DOHH2 (cell line): ENCODE measurements around the gene FBXO42.

Source experiments
- H3F3A ChIP-seq: fragments of 200-600 bp; sonication (generic), shearing (Covaris generic); 2 replicates; pipeline ENCODE4 v1.6.0; 2016; ENCODE audit warnings: antibody characterized with exemption, mild to moderate bottlenecking; ENCODE audit not compliant: control insufficient read depth, insufficient read depth
- H3K27ac ChIP-seq: fragments of 200-600 bp; sonication (generic); 2 replicates; pipeline ENCODE4 v1.5.1; 2014; ENCODE audit warnings: low read depth, mild to moderate bottlenecking, low read length, moderate library complexity
- H3K27me3 ChIP-seq: fragments of 200-600 bp; sonication (generic); 2 replicates; pipeline ENCODE4 v1.6.1; 2014; ENCODE audit warnings: mild to moderate bottlenecking, low read length, mixed read lengths; ENCODE audit not compliant: control insufficient read depth
- H3K36me3 ChIP-seq: fragments of 200-600 bp; sonication (generic); 2 replicates; pipeline ENCODE4 v1.6.1; 2014; ENCODE audit warnings: mild to moderate bottlenecking, low read length, moderate library complexity, mixed read lengths; ENCODE audit not compliant: control insufficient read depth
- H3K4me1 ChIP-seq: fragments of 200-600 bp; sonication (generic); 2 replicates; pipeline ENCODE4 v1.6.1; 2014; ENCODE audit warnings: mild to moderate bottlenecking, low read length, mixed read lengths; ENCODE audit not compliant: control insufficient read depth
- H3K4me2 ChIP-seq: fragments of 200-600 bp; sonication (generic); 2 replicates; pipeline ENCODE4 v1.6.0; 2014; ENCODE audit warnings: mild to moderate bottlenecking, low read length, moderate library complexity
- H3K4me3 ChIP-seq: fragments of 200-600 bp; sonication (generic); 2 replicates; pipeline ENCODE4 v1.5.1; 2014; ENCODE audit warnings: mild to moderate bottlenecking, low read length, mixed read lengths
- H3K79me2 ChIP-seq: fragments of 200-600 bp; sonication (generic); 2 replicates; pipeline ENCODE4 v1.6.1; 2014; ENCODE audit warnings: mild to moderate bottlenecking, low read length, mixed read lengths; ENCODE audit not compliant: control insufficient read depth
- H3K9me2 ChIP-seq: fragments of 200-600 bp; sonication (generic); replicated peaks from 2 replicates; pipeline ENCODE4 v1.6.1; 2014; ENCODE audit warnings: mild to moderate bottlenecking, low read length, mixed read lengths; ENCODE audit not compliant: control insufficient read depth
- H3K9me3 ChIP-seq: fragments of 200-600 bp; sonication (generic); 2 replicates; pipeline ENCODE4 v1.6.1; 2014; ENCODE audit warnings: antibody characterized with exemption, low read length, mixed read lengths; ENCODE audit not compliant: control insufficient read depth, insufficient read depth
- H4K20me1 ChIP-seq: fragments of 200-600 bp; sonication (generic); 2 replicates; pipeline ENCODE4 v1.6.0; 2014; ENCODE audit warnings: low read depth, mild to moderate bottlenecking, antibody characterized with exemption, low read length, moderate library complexity; ENCODE audit not compliant: control insufficient read depth, insufficient read depth
- CTCF ChIP-seq: fragments of 200-600 bp; sonication (generic); IDR thresholded peaks from one replicate; pipeline ENCODE4 v1.5.1; 2014; ENCODE audit warnings: antibody characterized with exemption, mild to moderate bottlenecking, low read depth, low read length; ENCODE audit not compliant: poor library complexity, severe bottlenecking
- EZH2phosphoT487 ChIP-seq: fragments of 200-600 bp; sonication (generic); IDR thresholded peaks from 2 replicates; pipeline ENCODE4 v1.6.1; 2017; ENCODE audit warnings: borderline replicate concordance, mild to moderate bottlenecking, antibody characterized with exemption, low read length, moderate library complexity, mixed read lengths

The FBXO42 gene

GRCh38 chr1:16318555-16318954, 33.7 kb downstream of the FBXO42 start:
- Histone ChIP-seq H3K4me2 (no peak overlapping the region), H4K20me1 (no peaks in the 10 kb centered on the region), H3K9me2 (no peaks in the 10 kb centered on the region), H3K27ac (no peak overlapping the region), H3K9me3 (no peaks in the 10 kb centered on the region), H3K36me3 (peaks cover 21% of the 10 kb centered on the region), H3K4me3 (no peak overlapping the region), H3K27me3 (no peaks in the 10 kb centered on the region), H3K79me2 (peaks cover 49% of the 10 kb centered on the region), H3F3A (no peaks in the 10 kb centered on the region), H3K4me1 (peaks cover 2% of the 10 kb centered on the region; the same call in 1 of the 2 replicates)
- TF ChIP-seq EZH2phosphoT487, result no peak
- TF ChIP-seq CTCF, result no peak

- Histone ChIP-seq H3F3A (no peaks in the 10 kb centered on the region), H3K27me3 (no peaks in the 10 kb centered on the region), H3K36me3 (peaks cover 42% of the 10 kb centered on the region), H3K4me2 (no peak overlapping the region), H3K27ac (no peak overlapping the region), H3K9me2 (no peaks in the 10 kb centered on the region), H4K20me1 (no peaks in the 10 kb centered on the region), H3K4me3 (no peak overlapping the region), H3K4me1 (no peaks in the 10 kb centered on the region), H3K9me3 (no peaks in the 10 kb centered on the region), H3K79me2 (peaks cover 26% of the 10 kb centered on the region)
- TF ChIP-seq CTCF (no peak), EZH2phosphoT487 (no peak)
Measured at GRCh38 chr1:16315437-16315836, 36.8 kb downstream of the FBXO42 start.

- H3K9me2 ChIP-seq, result no peaks in the 10 kb centered on the region
- H4K20me1 ChIP-seq, result no peaks in the 10 kb centered on the region
- no peak overlapping the region for H3K4me3 ChIP-seq
- H3K4me1 ChIP-seq, result no peaks in the 10 kb centered on the region
- peaks cover 56% of the 10 kb centered on the region for H3K36me3 ChIP-seq
- no peaks in the 10 kb centered on the region for H3K9me3 ChIP-seq
- H3K27ac ChIP-seq, result no peak overlapping the region
- TF ChIP-seq EZH2phosphoT487 (no peak), CTCF (no peak)
- H3K4me2 ChIP-seq, result no peak overlapping the region
- no peaks in the 10 kb centered on the region for H3K79me2 ChIP-seq
- no peaks in the 10 kb centered on the region for H3F3A ChIP-seq
- no peaks in the 10 kb centered on the region for H3K27me3 ChIP-seq
Measured at GRCh38 chr1:16307222-16307621, 45.1 kb downstream of the FBXO42 start.
